SKM-1 (cell line): Measurements from ENCODE around the gene SCUBE1.

Source experiments
- DNase-seq: peaks from one replicate; lab custom pipeline; 2025; ENCODE audit not compliant: unreplicated experiment; lab: John Stamatoyannopoulos, UW

Gene SCUBE1

GRCh38 chr22:43162412-43163150 lies 180.6 kb downstream of the SCUBE1 start:
- no peak for DNase-seq

DNA sequence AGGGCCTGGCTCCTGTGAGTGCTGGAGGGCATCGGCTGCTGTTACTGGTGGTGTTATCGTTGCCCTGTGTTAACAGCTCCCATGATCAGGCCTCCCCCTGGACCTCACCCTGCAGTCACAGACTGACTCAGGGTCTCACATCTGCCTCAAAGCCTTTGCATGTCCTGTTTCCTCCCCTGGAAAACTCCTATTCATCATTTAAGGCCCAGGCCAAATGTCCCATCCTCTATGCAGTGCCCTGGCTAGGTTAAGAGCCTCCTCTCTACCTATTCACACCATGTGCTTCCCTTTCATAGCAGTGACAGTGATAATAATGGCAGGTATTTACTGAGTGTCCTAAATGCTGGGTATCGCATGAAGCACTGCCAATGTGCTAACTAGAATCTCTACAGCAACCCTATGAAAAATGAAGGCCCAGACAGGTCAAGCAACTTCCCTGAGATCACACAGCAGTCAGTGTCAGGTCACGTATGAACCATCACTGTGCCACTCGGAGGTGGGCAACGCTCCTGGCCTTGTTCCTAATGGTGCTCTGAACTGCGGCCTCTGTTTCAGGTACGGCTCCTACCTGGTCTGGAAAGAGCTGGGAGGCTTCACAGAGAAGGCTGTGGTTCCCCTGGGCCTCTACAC lies 182.6 kb downstream of the SCUBE1 start:
- DNase-seq: no peak

- DNase-seq: no peak
These were observed 183.5 kb downstream of the SCUBE1 start for GRCh38 chr22:43159484-43160178.

- DNase-seq: no peak
These were observed 184.2 kb downstream of the SCUBE1 start for GRCh38 chr22:43158778-43159483.

GRCh38 chr22:43157874-43158546 lies 185.2 kb downstream of the SCUBE1 start:
- no peak for DNase-seq

DNA sequence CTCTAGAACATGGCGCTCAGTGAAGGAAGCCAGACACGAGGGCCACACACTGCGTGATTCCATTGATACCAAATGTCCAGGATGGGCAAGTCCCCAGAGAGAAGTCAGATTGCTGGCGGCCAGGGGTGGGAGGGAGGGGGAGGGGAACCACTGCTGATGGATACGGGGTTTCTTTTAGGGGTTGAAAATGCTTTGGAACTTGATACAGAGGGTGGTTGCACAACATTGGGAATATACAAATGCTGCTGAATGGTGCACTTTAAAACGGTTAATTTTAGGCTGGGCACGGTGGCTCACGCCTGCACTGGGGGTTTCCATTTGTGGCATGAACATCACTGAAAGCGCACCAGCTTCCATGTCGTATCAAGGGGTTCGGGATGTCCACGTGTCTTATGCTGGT lies 186.8 kb downstream of the SCUBE1 start:
- no peak for DNase-seq

- DNase-seq: no peak
These were observed 187.4 kb downstream of the SCUBE1 start for GRCh38 chr22:43155789-43156188.

DNA sequence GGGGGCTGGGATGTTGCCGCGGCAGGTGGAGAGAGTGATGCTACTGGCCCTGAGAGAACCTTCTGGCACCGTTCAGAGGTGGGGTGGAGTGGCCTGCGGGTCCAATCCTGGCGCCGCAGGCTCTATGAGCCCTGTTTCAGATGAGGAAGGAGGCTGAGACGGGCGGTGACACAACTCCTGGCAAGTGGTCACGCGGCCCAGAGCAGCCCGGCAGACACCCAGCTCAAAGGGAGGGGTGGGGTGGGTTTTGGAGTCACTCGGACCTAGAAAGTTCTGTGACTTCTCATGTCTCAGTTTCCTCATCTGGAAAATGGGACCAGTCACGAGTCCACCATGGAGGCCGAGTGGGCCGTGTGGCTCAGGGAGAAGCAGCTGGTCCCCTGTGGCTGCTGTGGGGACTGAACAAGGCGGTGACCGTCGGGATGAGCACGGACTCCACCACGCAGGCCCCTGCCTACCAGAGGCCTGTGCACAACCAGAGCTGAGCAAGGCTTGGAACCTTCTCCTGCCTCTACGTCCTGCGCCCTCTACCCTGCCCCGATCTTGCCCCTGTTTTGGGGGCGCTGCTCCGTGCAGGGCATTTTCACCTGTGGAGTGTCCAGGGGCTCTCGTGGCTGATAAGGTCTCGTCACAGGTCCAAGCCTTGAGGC lies 188.2 kb downstream of the SCUBE1 start:
- DNase-seq: no peak

DNA sequence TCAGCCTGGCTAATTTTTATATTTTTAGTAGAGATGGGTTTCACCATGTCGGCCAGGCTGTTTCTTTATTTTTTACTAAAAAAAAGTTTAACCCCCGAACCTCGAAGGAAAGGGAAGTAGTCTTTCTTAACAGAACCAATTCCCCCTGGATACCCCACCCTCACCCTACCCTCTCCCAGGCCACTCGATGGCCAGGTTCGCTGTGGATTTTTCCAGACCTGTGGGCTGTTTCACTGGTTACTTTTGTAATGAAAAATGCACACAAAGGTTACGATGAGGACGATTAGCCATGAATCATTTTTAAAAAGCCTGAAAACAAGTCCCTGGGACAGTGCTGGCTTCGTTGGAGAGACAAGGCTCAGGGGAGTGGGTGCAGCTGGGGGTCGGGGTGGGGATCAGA lies 189.3 kb downstream of the SCUBE1 start:
- DNase-seq: no peak

GRCh38 chr22:43152357-43153071 lies 190.7 kb downstream of the SCUBE1 start:
- DNase-seq: no peak

DNA sequence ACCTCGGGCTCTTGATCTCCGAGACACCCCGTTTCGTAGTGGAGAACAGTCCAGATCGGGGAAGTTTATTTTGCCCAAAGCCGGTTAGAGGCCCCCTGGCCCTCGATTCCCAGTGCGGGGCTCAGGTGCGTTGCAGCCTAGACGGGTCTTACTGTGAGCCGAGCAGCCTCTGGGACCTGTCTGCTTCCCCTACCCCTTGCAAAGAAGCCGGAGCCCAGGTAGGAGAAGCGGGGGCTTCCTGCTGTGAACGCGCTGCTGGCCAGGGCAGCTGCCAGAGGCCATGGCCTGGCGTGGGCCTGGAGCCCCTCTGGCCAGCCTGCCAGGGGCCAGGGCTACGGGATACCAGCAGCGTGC lies 191.2 kb downstream of the SCUBE1 start:
- DNase-seq: no peak

GRCh38 chr22:43151251-43152002 lies 191.7 kb downstream of the SCUBE1 start, which contains the start of gene TSPO:
Gene TSPO, plus strand, starts transcription at chr22:43151559. Its CDS starts 7,680 bp downstream, at chr22:43159239.
- DNase-seq: no peak

DNA sequence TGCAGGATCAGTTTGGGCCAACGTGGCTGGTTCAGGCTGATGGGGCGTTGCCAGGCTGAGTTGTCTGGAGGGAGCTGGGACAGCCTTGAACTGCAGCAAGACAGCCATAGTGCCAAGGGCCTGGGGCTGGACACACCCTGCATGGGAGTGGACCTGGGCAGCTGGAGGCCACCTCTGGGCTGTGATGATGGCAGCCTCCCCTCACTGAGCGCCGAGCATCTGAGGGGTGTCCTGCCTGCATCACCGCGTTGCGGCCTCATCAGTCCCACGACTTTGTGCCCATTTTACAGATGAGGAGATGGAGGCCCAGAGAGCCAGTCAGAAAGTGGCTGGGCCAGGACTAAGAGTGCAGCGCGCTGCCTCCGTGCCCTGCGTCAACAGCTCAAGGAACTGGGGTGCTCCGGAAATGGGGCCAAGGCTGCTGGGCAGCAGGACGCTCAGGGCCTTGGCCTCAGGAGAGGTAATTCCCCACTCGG lies 192.4 kb downstream of the SCUBE1 start:
- DNase-seq: no peak

GRCh38 chr22:43148581-43148980 lies 194.6 kb downstream of the SCUBE1 start:
- DNase-seq: no peak

- DNase-seq: peak; percentile 58
These were observed 195.4 kb downstream of the SCUBE1 start for GRCh38 chr22:43147821-43148220.
